NCI-H187 treated with DMSO at 0.1 percent for 48 hours (cell line): ENCODE measurements around the gene STT3B.
"Not testable (repeated sequence)": the region's sequence is repeated elsewhere in the genome, so short reads cannot be mapped to it uniquely, and the experiment has no call there.

ENCODE experiments used
- DNase-seq: peaks from one replicate; lab custom pipeline; 2025; lab: John Stamatoyannopoulos, UW

STT3B gene

DNA sequence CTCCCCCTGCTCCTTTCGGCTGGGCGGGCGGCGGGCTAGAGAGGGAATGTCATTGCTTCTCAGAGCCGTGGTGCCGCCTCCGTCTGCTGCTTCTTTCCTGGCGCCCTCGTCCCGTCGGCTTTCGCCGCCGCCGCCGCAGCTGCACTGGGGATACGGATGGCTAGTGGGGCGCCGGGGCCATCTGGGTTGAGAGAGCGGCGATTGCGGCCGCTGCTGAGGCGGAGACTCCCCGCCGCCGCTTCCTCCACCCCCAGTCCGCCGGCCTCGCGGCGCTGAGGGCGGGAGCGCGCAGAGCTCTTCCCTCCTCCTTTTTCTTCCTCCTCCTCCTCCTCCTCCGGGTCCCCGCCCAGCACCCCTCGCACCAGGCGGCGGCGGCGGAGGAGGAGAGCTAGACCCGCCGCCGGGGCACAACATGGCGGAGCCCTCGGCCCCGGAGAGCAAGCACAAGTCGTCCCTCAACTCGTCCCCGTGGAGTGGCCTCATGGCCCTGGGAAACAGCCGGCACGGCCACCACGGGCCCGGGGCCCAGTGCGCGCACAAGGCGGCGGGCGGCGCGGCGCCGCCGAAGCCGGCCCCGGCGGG is at the start of gene STT3B:
Gene STT3B, plus strand, starts transcription at position 339 of the 582 bp plus-strand sequence. Its CDS starts 74 bp downstream, at position 413.
- no peak for DNase-seq

DNA sequence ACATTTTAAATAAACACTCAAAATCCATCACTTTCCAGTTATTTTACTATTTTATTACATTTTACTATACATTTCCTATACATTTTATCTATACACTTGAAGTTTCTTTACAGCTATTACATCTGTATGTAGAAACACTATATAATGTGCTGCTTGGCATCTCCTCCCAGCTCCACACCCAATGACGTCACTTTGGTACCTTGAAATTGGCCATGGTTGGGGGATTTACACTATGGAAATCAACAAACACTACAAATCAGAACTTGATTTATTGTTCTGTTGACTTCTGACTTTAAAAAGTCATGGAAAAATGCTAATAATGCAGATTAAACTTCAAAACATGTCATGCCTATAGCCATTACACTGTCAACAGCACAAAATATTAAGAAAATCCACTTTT is 48.9 kb upstream of the STT3B start:
- DNase-seq, result no peak

DNA sequence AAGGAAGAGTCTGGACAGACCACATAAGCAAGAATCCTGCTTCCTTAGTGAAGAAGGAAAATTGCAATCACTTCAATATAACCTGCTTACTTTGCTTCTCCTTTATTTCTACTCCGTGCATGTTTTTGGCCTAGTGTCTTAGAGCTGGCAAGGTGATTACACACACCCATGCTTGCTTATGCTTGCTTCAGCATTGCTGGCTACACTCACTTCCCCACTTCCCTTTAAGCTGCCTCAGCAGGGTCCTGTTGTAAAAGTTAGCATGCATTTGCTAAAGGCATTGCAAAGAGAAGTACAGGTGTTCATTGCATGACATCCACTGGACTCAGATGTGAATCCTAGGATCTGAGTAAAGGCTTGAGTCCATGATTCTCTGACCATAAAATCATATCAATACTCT is 47.5 kb upstream of the STT3B start:
- DNase-seq, result no peak

- no peak for DNase-seq
These were observed 45.7 kb upstream of the STT3B start for GRCh38 chr3:31486865-31487533.

GRCh38 chr3:31488475-31489017 is 44.2 kb upstream of the STT3B start:
- DNase-seq, result no peak

DNA sequence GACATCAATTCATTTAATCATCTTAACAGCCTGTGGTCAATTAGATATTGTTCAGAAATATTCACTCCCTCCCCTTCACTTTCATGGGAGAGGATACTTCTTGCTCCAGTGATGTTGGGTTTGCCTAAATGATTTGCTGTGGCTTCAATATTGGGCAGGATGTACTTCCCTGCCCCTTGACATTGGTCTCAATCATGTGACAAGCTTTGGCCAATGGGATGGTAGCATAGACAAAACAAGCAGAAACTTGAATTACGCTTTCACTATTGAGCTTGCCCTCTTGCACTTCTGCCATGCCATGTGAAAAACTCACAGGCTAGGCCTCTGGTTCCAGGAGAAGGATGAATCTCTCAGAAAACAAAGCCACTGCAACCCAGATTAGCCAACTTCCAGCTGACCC is 42.2 kb upstream of the STT3B start:
- DNase-seq, result no peak

- DNase-seq, result no peak
These were observed 41.1 kb upstream of the STT3B start for GRCh38 chr3:31491660-31492059.

- DNase-seq, result no peak
These were observed 39.6 kb upstream of the STT3B start for GRCh38 chr3:31493149-31493548.

- no peak for DNase-seq
These were observed 36.6 kb upstream of the STT3B start for GRCh38 chr3:31495971-31496665.

DNA sequence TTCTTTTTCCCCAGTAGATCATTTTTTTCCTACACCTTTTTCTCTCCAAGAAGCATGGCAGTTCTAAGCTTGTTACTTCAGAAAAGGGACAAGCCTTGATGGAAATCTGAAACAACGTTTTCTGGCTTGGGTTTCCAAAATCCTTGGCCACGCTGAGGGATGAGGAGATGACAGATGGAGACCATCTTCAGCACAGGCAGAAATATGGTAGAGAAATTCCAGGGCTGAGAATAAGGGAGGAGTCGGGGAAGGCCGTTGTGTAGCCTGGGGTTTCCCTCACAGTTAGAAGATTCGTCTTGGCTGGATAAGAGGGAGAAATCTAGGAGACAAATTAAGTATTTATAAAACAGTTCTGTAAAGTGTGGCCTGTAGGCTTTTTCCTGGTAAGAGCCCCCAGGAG is 33.9 kb upstream of the STT3B start:
- DNase-seq, result no peak

DNA sequence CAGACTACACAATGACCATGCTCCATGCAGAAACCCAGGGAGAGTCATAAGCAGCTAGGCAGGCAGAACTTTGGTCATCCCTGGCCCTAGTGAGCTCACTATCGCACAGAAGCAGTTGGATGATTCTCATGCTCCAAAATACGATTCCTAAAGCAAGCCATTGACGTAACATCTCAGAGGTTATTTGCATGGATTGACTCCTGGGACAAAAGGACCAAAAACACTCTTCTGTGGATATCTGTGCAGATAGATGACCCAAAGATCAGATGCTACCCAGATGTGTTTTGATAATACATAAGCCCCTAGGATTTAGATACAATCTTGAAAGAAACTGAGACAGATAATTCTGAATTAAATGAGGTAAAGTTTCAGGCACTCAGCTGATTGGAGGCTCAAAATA is 33.4 kb upstream of the STT3B start:
- DNase-seq, result no peak

GRCh38 chr3:31502803-31503221 is 29.9 kb upstream of the STT3B start:
- DNase-seq, result no peak

- no peak for DNase-seq
These were observed 29.3 kb upstream of the STT3B start for GRCh38 chr3:31503456-31503855.

DNA sequence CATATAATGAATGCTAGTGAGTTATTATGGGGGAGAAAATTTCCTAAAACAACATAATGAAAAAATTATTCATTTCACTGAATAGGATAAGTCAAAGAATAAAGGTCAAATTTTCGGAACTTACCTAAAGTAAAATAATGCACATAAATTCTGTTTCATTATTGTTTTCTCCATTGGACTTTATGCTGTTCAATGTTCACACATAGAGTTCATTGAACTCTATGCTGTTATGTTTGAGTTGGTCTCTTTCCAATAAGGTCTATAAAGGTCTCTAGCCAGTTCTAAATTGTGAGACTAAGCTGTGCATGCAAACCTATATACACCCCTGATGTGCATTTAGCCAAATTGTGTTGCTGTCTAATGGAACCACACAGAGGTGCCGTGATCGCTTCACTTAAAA is 28.5 kb upstream of the STT3B start:
- DNase-seq, result no peak

DNA sequence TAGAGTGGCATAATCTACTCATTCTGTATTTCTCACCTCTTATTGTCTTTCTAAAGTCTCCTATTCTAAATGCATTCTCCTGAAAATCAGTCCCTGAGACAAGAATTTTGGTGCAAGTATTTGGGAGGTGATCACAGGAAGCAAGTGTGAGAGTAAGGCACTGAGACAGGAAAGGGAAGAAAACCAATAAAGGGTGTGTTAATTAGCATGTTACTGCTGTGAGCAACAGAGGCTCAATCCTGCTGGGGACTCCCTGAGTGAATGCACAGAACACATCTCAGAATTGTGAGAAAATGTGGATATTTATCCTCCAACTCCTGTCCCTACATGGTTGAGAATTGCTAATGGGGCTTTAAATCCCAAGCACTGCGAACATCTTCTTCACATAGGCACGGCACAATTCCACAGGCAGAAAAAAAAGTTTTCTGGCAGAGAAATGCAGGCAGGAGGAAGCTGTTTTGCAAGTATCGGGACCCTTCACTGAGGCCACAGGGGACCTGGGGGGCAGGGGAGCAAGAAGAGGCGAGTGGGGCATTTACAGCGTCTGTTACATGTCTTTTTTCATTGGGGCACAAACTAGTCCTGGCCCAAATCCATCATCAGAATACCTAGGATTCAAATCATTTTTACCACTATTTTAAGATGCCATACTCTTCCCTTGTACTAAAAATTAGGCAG is 27.2 kb upstream of the STT3B start:
- DNase-seq, result no peak

DNA sequence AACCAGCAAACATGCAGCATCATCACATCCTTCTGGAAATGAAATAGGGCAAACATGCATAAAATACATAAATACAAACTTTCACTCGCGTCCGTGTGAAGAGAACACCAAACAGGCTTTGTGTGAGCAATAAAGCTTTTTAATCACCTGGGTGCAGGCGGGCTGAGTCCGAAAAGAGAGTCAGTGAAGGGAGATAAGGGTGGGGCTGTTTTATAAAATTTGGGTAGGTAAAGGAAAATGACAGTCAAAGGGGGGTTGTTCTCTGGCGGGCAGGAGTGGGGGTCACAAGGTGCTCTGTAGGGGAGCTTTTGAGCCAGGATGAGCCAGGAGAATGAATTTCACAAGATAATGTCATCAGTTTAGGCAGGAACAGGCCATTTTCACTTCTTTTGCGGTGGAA is 26.2 kb upstream of the STT3B start:
- DNase-seq, result not testable (repeated sequence)

DNA sequence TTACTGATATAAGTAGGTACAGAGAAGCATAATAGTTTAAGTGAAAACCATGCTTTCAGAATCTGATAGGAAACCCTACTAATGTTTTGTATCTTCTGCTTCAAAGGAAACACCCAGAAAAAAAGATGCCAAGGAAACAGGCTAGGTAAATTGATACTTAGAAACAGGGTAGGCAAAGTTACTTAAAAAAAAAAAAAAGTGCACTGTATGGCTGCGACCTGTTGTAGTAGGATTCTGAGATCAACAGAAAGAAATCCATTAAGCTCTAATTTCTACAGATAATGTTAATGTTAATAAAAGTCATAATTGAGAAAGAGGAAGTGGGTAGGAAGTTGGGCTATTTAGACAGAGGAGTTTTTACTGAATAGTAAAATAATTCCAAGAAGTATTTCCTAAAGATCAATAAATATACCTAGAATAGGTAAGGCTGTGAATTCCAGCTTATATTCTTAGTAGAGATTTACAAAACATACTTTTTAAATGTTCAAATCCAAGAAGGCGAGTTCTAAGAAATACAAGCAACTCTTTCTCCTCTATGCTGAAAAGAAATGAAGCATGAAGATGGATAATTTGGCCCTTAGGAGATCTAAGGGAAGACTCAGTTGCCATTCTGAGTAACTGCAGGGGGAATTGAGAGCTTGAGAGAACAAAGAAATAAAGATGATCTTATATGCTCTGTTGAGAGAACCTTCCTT is 24.1 kb upstream of the STT3B start:
- no peak for DNase-seq

DNA sequence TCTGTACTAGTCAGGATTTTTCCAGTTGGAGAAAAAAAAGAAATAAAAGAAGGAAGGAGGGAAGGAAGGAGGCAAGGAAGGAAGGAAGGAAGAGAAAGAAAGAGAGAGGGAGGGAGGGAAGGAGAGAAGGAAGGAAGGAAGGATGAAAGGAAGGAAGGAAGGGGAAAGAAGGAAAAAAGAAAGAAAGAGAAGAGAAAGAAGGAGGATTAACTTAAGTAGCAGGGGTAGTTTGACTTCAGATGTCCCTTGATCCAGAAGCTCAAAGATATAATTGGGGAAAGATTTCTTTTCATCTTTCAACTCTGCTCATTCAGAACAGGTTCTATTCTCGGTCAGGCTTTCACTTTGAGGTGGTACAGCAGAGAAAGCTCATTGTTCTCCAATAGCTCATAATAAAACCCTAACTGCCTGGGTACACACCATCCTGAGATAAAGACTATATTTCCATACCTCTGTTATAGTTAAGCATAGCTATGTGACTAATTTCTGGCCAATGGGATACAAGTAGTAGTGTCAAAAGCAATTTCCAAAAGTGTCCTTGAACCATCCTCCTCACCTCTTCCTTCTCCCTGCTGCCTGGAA is 23.5 kb upstream of the STT3B start:
- no peak for DNase-seq

GRCh38 chr3:31514570-31514969 is 18.2 kb upstream of the STT3B start:
- no peak for DNase-seq

- DNase-seq, result no peak
These were observed 17.0 kb upstream of the STT3B start for GRCh38 chr3:31515486-31516284.

DNA sequence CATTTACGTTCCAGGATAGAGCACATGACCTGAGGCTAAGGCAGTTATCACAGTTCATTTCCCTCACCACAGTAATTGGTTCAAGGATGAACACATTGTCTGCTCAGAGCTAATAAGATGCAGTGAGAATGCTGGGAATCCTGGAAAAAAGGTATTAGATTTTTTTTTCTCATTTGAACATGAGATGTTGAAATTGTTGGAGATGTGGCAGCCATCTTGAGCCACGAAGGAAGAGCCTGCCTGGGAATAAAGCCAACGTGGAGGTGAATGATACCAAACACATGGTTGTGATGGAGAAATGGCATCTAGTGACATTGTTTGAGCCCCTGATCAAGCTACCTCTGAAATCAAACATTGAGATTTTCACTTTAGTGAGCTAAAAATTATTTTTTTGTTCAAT is 16.0 kb upstream of the STT3B start:
- DNase-seq, result no peak
